Neuronal stem cell (in vitro differentiated cells): ENCODE measurements around the gene ATOH8.

ENCODE experiments used
- DNase-seq: peaks from one replicate; pipeline ENCODE4 v3.0.0-alpha.2; 2013; ENCODE audit warnings: low spot score
- H2AFZ ChIP-seq: one replicate; pipeline ENCODE4 v1.6.1; 2013; ENCODE audit warnings: mild to moderate bottlenecking, low read length, inconsistent platforms
- H2AK5ac ChIP-seq: 2 replicates; pipeline ENCODE4 v1.6.1; 2013; ENCODE audit warnings: low read depth, mild to moderate bottlenecking, inconsistent platforms, low read length, moderate library complexity, mixed read lengths
- H2BK120ac ChIP-seq: 2 replicates; pipeline ENCODE4 v1.6.1; 2013; ENCODE audit warnings: low read depth, mild to moderate bottlenecking, inconsistent platforms, low read length, moderate library complexity, mixed read lengths
- H2BK12ac ChIP-seq: one replicate; pipeline ENCODE4 v1.6.1; 2013; ENCODE audit warnings: low read length, inconsistent platforms
- H2BK15ac ChIP-seq: 2 replicates; pipeline ENCODE4 v1.6.1; 2013; ENCODE audit warnings: mild to moderate bottlenecking, low read length, inconsistent platforms, mixed read lengths
- H2BK5ac ChIP-seq: one replicate; pipeline ENCODE4 v1.6.1; 2013; ENCODE audit warnings: inconsistent platforms, mild to moderate bottlenecking, low read length, moderate library complexity
- H3K14ac ChIP-seq: one replicate; pipeline ENCODE4 v1.6.1; 2013; ENCODE audit warnings: low read length, inconsistent platforms
- H3K18ac ChIP-seq: 2 replicates; pipeline ENCODE4 v1.6.1; 2013; ENCODE audit warnings: low read length, inconsistent platforms
- H3K23ac ChIP-seq: 2 replicates; pipeline ENCODE4 v1.6.1; 2013; ENCODE audit warnings: low read depth, mild to moderate bottlenecking, mixed read lengths, low read length, inconsistent platforms; ENCODE audit not compliant: poor library complexity
- H3K27ac ChIP-seq: replicated peaks from 3 replicates; pipeline ENCODE4 v1.5.1; 2013; ENCODE audit warnings: low read length, inconsistent platforms
- H3K27me3 ChIP-seq, 3 experiments: 2 replicates each; pipeline ENCODE4 v1.6.1; 2013; ENCODE audit warnings: low read length in 3 of 3, mild to moderate bottlenecking in 2 of 3, inconsistent platforms in 1 of 3, low read depth in 1 of 3, mixed read lengths in 1 of 3, moderate library complexity in 1 of 3; ENCODE audit not compliant: control insufficient read depth in 3 of 3, insufficient read depth in 3 of 3
- H3K36me3 ChIP-seq, 2 donors: replicated peaks in 1 of 2; 2 replicates each; pipeline ENCODE4 v1.6.1; 2013; ENCODE audit warnings: low read length in 2 of 2; ENCODE audit not compliant: control insufficient read depth in 2 of 2, insufficient read depth in 2 of 2
- H3K4ac ChIP-seq: 2 replicates; pipeline ENCODE4 v1.6.1; 2013; ENCODE audit warnings: inconsistent platforms, mild to moderate bottlenecking, low read length, moderate library complexity
- H3K4me1 ChIP-seq, 2 donors: 1 replicate in 1 of 2; 2 replicates in 1 of 2; pipeline ENCODE4 v1.6.1; 2013; ENCODE audit warnings: low read length in 2 of 2, low read depth in 1 of 2; ENCODE audit not compliant: control insufficient read depth in 2 of 2, insufficient read depth in 1 of 2
- H3K4me2 ChIP-seq: one replicate; pipeline ENCODE4 v1.6.1; 2013; ENCODE audit warnings: mild to moderate bottlenecking, low read length, inconsistent platforms; ENCODE audit not compliant: insufficient read depth, poor library complexity, severe bottlenecking
- H3K4me3 ChIP-seq, 2 donors: 2 replicates each; pipeline ENCODE4 v1.5.1; 2013; ENCODE audit warnings: low read length in 2 of 2, mild to moderate bottlenecking in 2 of 2, inconsistent platforms in 1 of 2, moderate library complexity in 1 of 2
- H3K79me1 ChIP-seq: one replicate; pipeline ENCODE4 v1.6.1; 2013; ENCODE audit warnings: low read depth, mild to moderate bottlenecking, inconsistent platforms, low read length, moderate library complexity
- H3K9ac ChIP-seq: one replicate; pipeline ENCODE4 v1.6.1; 2013; ENCODE audit warnings: mild to moderate bottlenecking, low read depth, low read length, inconsistent platforms; ENCODE audit not compliant: poor library complexity
- H3K9me3 ChIP-seq, 2 donors: replicated peaks in 1 of 2; 2 replicates each; pipeline versions ENCODE3 to v1.6.1; 2013; ENCODE audit warnings: low read length in 2 of 2, mild to moderate bottlenecking in 2 of 2, inconsistent platforms in 1 of 2, low read depth in 1 of 2, mixed read lengths in 1 of 2, moderate library complexity in 1 of 2; ENCODE audit not compliant: control insufficient read depth in 2 of 2, insufficient read depth in 1 of 2
- H4K8ac ChIP-seq: one replicate; pipeline ENCODE4 v1.6.1; 2013; ENCODE audit warnings: low read depth, mild to moderate bottlenecking, inconsistent platforms, low read length, moderate library complexity
- H4K91ac ChIP-seq: one replicate; pipeline ENCODE4 v1.6.1; 2013; ENCODE audit warnings: low read length, low read depth, mild to moderate bottlenecking, inconsistent platforms; ENCODE audit not compliant: poor library complexity
- WGBS, 2 donors: extraction: QIAGEN DNeasy Blood & Tissue Kit; methylation state at CpG; one replicate each; pipeline ENCODE4 v1.1.7; 2013; ENCODE audit warnings: missing lambda C conversion rate in 2 of 2, mixed read lengths in 1 of 2; ENCODE audit not compliant: insufficient read length in 2 of 2, insufficient replicate concordance in 1 of 2; ENCODE audit errors: extremely low coverage in 2 of 2; 5-methylcytosine and 5-hydroxymethylcytosine counted together

ATOH8 gene

GRCh38 chr2:85794038-85794441, 40.2 kb downstream of the ATOH8 start:
- Histone ChIP-seq H2BK5ac (no peak overlapping the region), H2BK120ac (no peak overlapping the region), H3K14ac (no peak overlapping the region), H4K8ac (no peak overlapping the region), H3K79me1 (no peaks in the 10 kb centered on the region), H3K23ac (no peak overlapping the region), H3K9me3 (no peaks in the 10 kb centered on the region), H3K4me3 (no peak overlapping the region), H2BK12ac (no peak overlapping the region), H3K9ac (no peak overlapping the region), H2AK5ac (no peak overlapping the region), H3K4me2 (no peak overlapping the region), H3K4ac (no peak overlapping the region), H2AFZ (no peak overlapping the region), H3K4me1 (peaks cover 13 to 32% of the 10 kb centered on the region in 2 donors), H3K27ac (no peak overlapping the region), H3K18ac (no peak overlapping the region), H4K91ac (no peak overlapping the region), H3K36me3 (no peaks in the 10 kb centered on the region), H2BK15ac (no peak overlapping the region), H3K27me3 (no peaks in the 10 kb centered on the region)
- no peak for DNase-seq
- WGBS, 2 donors: no CpG with 5 or more reads among the region's 3 CpGs

GRCh38 chr2:85794491-85795121, 40.8 kb downstream of the ATOH8 start:
- no peak overlapping the region for H3K9ac ChIP-seq
- peak overlapping the region; percentile 26 for H2BK5ac ChIP-seq
- no peak overlapping the region for H3K4me3 ChIP-seq
- H3K14ac ChIP-seq: peak overlapping the region; percentile 33
- no peak overlapping the region for H2BK12ac ChIP-seq
- DNase-seq: no peak
- peak overlapping the region; percentile 65 for H3K18ac ChIP-seq
- no peaks in the 10 kb centered on the region for H3K36me3 ChIP-seq
- H2BK15ac ChIP-seq: peak overlapping the region; percentile 42
- whole genome bisulfite sequencing, 2 donors: no CpG with 5 or more reads among the region's 14 CpGs
- no peak overlapping the region for H4K91ac ChIP-seq
- H3K23ac ChIP-seq: no peak overlapping the region
- H3K79me1 ChIP-seq: no peaks in the 10 kb centered on the region
- H2AK5ac ChIP-seq: peak overlapping the region; percentile 82
- peaks cover 13 to 30% of the 10 kb centered on the region in 2 donors for H3K4me1 ChIP-seq
- H3K27ac ChIP-seq: no peak overlapping the region
- no peak overlapping the region for H3K4ac ChIP-seq
- no peak overlapping the region for H3K4me2 ChIP-seq
- no peak overlapping the region for H2BK120ac ChIP-seq
- H3K27me3 ChIP-seq: no peaks in the 10 kb centered on the region
- no peak overlapping the region for H4K8ac ChIP-seq
- H2AFZ ChIP-seq: no peak overlapping the region
- no peaks in the 10 kb centered on the region for H3K9me3 ChIP-seq

DNA sequence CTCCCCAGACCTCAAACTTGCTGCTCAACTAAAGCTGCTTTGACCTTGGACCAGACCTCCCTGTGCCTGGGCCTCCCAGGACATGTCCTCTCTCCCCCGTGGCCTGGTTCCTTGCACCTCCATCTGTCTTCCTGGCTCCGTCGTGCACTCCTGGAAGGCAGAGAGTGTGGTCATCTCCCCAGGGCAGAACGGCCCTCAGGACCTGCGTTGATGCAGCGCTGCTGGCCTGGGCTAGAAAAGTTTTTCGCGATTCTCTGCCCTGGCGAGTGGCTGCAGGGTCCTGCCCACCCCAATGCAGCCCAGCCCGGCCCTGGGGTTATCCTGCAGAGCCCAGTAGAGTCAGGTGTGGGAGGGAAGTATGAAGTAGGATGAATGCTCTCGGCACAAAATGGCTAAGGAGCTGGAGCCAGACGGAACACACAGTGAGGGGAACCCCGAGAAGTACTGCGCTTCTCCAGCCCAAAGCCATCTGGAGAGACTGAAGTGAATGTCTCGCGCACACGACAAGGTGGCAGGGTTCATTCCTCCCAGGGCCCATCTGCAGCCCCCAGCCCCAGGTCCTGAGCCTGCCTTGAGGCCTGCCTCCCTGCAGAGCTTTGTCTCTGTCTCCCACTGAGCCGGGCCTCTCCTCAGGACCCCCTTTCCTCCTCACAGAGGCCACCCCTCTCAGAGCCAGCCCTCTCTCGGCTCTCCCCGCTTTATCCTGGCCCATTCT, 41.7 kb downstream of the ATOH8 start:
- H2AFZ ChIP-seq: peak overlapping the region; percentile 37
- H2BK12ac ChIP-seq: peak overlapping the region; percentile 4
- no peak for DNase-seq
- no peak overlapping the region for H4K8ac ChIP-seq
- no peaks in the 10 kb centered on the region for H3K79me1 ChIP-seq
- H2AK5ac ChIP-seq: peak overlapping the region; percentile 97
- no peak overlapping the region for H3K14ac ChIP-seq
- peak overlapping the region; percentile 46 for H2BK5ac ChIP-seq
- peak overlapping the region; percentile 81 for H2BK15ac ChIP-seq
- H3K36me3 ChIP-seq: no peaks in the 10 kb centered on the region
- H3K4ac ChIP-seq: no peak overlapping the region
- H2BK120ac ChIP-seq: no peak overlapping the region
- H3K27ac ChIP-seq: no peak overlapping the region
- no peaks in the 10 kb centered on the region for H3K27me3 ChIP-seq
- no CpG with 5 or more reads among the region's 20 CpGs for WGBS, 2 donors
- peak overlapping the region; percentile 33 for H3K18ac ChIP-seq
- peak overlapping the region; percentile 56 for H4K91ac ChIP-seq
- peak overlapping the region; percentile 75 for H3K9ac ChIP-seq
- H3K4me3 ChIP-seq: no peak overlapping the region
- no peaks in the 10 kb centered on the region for H3K9me3 ChIP-seq
- H3K4me1 ChIP-seq: peaks cover 13 to 26% of the 10 kb centered on the region in 2 donors
- H3K4me2 ChIP-seq: no peak overlapping the region
- peak overlapping the region; percentile 16 for H3K23ac ChIP-seq

DNA sequence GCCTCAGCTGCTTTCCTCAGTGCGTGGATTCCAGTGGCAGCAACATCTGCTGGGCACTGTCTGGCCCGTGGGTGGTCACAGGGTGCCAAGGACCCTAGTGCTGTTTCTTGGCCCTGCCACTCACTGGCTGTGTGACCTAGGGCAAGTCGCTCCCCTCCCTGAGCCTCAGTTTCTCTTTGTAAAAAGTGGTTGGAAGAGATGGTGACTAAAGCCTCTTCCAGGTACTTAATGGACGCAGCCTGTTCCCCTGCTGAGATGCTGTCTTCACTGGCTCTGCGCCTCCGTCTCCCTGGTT, 42.2 kb downstream of the ATOH8 start:
- H2BK5ac ChIP-seq: peak overlapping the region; percentile 46
- H3K4me2 ChIP-seq: no peak overlapping the region
- peaks cover 0 to under 1% of the 10 kb centered on the region in 2 donors for H3K9me3 ChIP-seq
- H2BK12ac ChIP-seq: no peak overlapping the region
- peaks cover 13 to 21% of the 10 kb centered on the region in 2 donors for H3K4me1 ChIP-seq
- peak overlapping the region; percentile 56 for H4K91ac ChIP-seq
- no peak overlapping the region for H2BK120ac ChIP-seq
- peak overlapping the region; percentile 81 for H2BK15ac ChIP-seq
- H3K4ac ChIP-seq: no peak overlapping the region
- no peak overlapping the region for H3K23ac ChIP-seq
- H3K4me3 ChIP-seq: no peak overlapping the region
- H2AFZ ChIP-seq: no peak overlapping the region
- H3K18ac ChIP-seq: peak overlapping the region; percentile 24
- no peak overlapping the region for H4K8ac ChIP-seq
- no peak overlapping the region for H3K14ac ChIP-seq
- no CpG with 5 or more reads among the region's 6 CpGs for WGBS, 2 donors
- no peaks in the 10 kb centered on the region for H3K79me1 ChIP-seq
- no peak overlapping the region for H3K9ac ChIP-seq
- no peaks in the 10 kb centered on the region for H3K27me3 ChIP-seq
- DNase-seq: no peak
- no peak overlapping the region for H3K27ac ChIP-seq
- H3K36me3 ChIP-seq: no peaks in the 10 kb centered on the region
- H2AK5ac ChIP-seq: peak overlapping the region; percentile 97
